COLO829 (cell line): ENCODE measurements around the gene CAMK1D.
"Not testable (repeated sequence)": the region's sequence is repeated elsewhere in the genome, so short reads cannot be mapped to it uniquely, and the experiment has no call there.

Source experiments
- DNase-seq: peaks from one replicate; pipeline ENCODE4 v3.0.0; 2012; ENCODE audit warnings: low spot score

The CAMK1D gene

GRCh38 chr10:12469345-12469744, 120.0 kb downstream of the CAMK1D start:
- no peak for DNase-seq

- DNase-seq, result no peak
Observed at GRCh38 chr10:12470719-12471118, 121.4 kb downstream of the CAMK1D start.

- DNase-seq, result no peak
Observed at GRCh38 chr10:12471135-12471534, 121.8 kb downstream of the CAMK1D start.

GRCh38 chr10:12473491-12473890, 124.1 kb downstream of the CAMK1D start:
- no peak for DNase-seq

GRCh38 chr10:12474727-12475412, 125.5 kb downstream of the CAMK1D start:
- DNase-seq, result no peak

- no peak for DNase-seq
Observed at GRCh38 chr10:12476656-12477055, 127.3 kb downstream of the CAMK1D start.

GRCh38 chr10:12479437-12479844, 130.1 kb downstream of the CAMK1D start:
- no peak for DNase-seq

GRCh38 chr10:12479924-12480323, 130.6 kb downstream of the CAMK1D start:
- DNase-seq, result no peak

- no peak for DNase-seq
Observed at GRCh38 chr10:12480440-12480839, 131.1 kb downstream of the CAMK1D start.

GRCh38 chr10:12481924-12482323, 132.6 kb downstream of the CAMK1D start:
- no peak for DNase-seq

- DNase-seq, result no peak
Observed at GRCh38 chr10:12482587-12482986, 133.2 kb downstream of the CAMK1D start.

- no peak for DNase-seq
Observed at GRCh38 chr10:12484002-12484918, 134.9 kb downstream of the CAMK1D start.

- DNase-seq, result no peak
Observed at GRCh38 chr10:12484941-12485805, 135.8 kb downstream of the CAMK1D start.

GRCh38 chr10:12487366-12487765, 138.0 kb downstream of the CAMK1D start:
- DNase-seq, result no peak

GRCh38 chr10:12488626-12489025, 139.3 kb downstream of the CAMK1D start:
- DNase-seq, result no peak

GRCh38 chr10:12489357-12489756, 140.0 kb downstream of the CAMK1D start:
- DNase-seq, result no peak

GRCh38 chr10:12489806-12490205, 140.5 kb downstream of the CAMK1D start:
- DNase-seq, result no peak

GRCh38 chr10:12490963-12491362, 141.6 kb downstream of the CAMK1D start:
- DNase-seq, result no peak

- no peak for DNase-seq
Observed at GRCh38 chr10:12491491-12491890, 142.1 kb downstream of the CAMK1D start.

GRCh38 chr10:12492016-12492415, 142.7 kb downstream of the CAMK1D start:
- DNase-seq, result no peak

GRCh38 chr10:12497046-12497445, 147.7 kb downstream of the CAMK1D start:
- not testable (repeated sequence) for DNase-seq
